ENCODE measurements around the gene TRIM46.

TRIM46 gene

GRCh38 chr1:155173478-155174323 is at the start of gene TRIM46:
TRIM46 (plus strand) TSS chr1:155173849; CDS start chr1:155173967, 118 bp downstream.
- DNase-seq (ENCODE audit: low read depth, low spot score): no peak

DNA sequence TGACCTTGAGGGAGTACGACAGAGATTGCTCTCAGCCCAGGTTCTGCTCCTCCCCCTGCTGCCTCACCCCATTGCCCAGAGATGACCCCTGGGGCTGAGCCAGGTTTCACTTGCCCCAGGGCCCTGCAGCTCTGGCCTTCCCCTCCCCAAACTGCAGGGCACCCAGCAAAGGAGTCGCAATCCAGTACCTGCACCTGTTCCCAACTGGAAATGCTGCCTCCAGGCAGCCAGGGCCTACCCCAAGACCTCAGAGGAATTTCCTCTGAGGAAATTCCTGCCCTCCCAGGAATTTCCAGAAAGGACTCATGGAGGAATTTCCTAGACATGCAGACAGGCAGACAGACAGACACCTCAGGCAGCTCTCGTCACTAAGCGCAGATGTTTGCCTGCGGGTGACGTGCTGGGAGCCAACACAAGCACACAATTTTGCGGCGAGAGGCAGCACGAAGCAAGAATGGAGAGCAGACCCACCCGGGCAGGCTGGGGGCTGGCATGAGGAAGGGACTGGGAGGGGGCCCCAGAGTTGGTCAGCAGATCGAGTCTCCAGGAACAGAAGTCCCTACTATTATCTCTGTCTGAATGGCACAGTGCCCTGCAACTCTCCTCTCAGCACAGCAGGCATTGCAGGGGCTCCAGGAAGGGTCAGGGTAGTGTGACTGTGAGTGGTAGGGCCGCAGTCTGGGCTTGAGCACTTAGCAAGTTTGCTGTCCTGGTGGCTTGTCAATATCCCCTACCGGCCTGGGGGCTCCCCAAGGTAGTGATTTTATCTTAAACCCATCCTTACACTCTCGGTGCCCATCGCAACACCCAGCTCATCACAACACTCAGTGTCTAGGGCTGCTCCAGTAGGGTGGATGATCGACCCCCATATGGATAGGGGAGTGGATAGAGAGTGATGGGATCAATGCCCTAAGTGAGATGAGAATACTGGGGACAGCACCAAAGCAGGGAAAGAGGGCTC is 48.9 kb upstream of the TRIM46 start:
- DNase-seq (ENCODE audit: low read depth, low spot score): no peak

DNA sequence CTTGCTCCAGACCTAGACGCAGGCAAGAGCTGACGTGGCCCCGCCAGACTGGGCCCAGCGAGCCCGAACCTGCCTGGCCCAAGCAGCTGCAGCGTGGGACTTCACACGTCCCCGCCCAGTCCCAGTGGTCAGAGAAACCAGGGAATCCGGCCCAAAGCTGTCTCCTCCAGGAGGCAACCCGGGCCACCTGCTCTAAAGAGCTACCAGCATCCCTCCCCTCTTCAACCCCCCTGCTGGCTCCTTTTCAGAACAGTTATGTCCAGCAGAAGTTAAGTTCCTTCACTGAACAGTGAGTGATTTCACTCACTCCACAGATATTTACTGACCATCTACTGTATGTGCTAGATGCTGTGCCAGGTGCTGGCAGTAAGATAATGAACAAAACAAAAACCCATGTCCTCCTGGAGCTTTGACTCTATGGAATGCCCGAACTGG is 48.1 kb upstream of the TRIM46 start:
- no peak for DNase-seq (ENCODE audit: low read depth, low spot score)

GRCh38 chr1:155125946-155126555 is 47.6 kb upstream of the TRIM46 start:
- DNase-seq (ENCODE audit: low read depth, low spot score): no peak

DNA sequence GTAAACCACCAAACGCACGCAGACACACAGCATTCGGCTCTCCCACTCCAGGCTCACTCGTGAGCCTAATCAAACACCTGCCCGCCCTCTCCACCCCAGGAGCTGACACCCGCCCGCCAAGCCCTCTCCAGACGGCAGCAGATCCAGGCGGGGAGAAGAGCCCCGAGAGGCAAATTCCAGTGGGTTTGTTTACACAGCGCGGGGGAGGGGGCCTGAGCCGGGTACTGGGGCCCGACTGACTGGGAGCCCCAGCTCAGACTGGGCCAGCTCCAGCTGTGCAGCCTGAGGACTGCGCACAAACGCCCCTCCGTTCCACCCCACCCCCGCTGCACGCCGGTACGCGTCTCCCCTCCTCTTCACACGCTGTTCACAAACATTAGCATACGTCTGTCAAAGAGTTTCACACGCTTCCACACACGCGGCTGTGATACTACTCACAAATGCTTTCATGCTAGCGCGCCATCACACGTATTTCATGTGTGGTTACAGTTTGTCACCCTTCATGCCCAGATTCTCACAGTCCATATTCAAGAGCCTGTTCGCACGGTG is 47.0 kb upstream of the TRIM46 start:
- no peak for DNase-seq (ENCODE audit: low read depth, low spot score)

DNA sequence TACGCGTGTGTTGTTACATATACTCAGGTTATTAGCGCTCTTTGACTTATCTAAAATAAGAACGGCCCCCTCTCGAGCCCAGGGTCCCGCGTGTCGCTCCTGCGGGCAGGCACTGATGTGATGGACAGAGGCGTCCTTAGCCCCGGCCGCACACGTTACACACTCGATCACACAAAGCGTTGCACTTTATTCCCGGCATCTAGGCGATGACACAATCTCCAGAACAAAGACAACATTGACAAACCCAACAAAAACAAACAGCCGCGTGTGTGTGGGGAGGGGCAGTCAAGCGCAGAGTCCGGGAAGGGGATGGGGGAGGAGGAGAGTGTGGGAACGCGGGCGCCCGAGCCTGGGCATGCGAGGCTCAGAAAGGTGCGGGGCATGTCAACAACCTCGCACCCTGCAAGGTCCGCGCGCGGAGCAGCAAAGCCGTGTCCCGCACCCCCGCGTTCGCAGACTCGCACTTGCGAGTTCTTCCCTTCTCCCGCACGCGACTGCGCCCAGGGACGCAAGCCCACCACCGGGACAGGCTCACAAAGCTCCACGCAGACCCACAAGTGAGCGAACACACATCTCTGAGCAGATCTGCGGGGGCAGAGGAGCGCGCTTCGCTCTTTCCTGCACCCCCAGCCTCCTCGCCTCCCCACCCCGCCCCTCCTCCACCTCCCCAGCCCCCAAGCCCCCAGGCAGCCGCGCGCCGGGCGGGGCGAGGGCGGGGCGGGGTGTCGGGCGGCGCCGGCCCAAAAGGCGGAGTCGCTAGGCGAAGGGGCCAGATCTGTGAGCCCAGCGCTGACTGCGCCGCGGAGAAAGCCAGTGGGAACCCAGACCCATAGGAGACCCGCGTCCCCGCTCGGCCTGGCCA is 46.3 kb upstream of the TRIM46 start, which contains the start of gene EFNA1:
Gene EFNA1, plus strand, starts transcription at position 772 of the 862 bp plus-strand sequence. CDS start 102 bp downstream, outside the sequence.
- DNase-seq (ENCODE audit: low read depth, low spot score): no peak

DNA sequence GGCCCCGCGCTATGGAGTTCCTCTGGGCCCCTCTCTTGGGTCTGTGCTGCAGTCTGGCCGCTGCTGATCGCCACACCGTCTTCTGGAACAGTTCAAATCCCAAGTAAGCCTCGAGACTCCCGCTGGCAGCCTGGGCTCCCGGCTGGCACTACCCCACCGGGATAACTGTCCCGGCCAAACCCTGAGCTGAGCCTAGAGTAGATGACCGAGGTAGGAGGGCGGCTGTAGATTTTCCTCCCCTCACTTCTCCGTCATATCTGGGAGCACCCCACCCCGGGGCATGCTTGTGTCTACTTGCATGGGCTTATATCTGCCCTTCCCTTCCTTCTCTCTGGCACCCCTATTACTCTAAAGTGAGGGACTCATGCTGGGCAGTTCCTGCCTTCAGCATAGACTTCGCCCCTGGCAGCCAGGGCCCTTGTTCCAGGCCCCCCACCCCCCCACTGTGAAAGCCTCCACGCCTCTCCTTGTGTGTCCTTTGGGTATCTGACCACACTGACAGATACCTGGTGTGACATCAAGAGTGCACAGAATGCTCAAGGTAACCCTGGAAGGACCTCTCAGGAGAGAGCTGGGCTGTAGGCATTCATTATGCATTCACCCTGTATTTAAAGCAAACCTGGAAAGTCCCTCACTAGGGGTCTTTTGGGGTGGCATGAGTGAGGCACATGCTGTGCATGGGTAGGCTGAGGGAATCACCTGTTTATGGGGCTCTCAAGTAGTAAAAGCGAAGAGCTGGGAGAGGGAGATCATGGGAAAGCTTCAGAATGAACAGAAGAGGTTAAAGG is 45.5 kb upstream of the TRIM46 start:
- DNase-seq (ENCODE audit: low read depth, low spot score): no peak

- DNase-seq (ENCODE audit: low read depth, low spot score): no peak
Measured at GRCh38 chr1:155128755-155129473, 44.7 kb upstream of the TRIM46 start.

- no peak for DNase-seq (ENCODE audit: low read depth, low spot score)
Measured at GRCh38 chr1:155130272-155131006, 43.2 kb upstream of the TRIM46 start.

DNA sequence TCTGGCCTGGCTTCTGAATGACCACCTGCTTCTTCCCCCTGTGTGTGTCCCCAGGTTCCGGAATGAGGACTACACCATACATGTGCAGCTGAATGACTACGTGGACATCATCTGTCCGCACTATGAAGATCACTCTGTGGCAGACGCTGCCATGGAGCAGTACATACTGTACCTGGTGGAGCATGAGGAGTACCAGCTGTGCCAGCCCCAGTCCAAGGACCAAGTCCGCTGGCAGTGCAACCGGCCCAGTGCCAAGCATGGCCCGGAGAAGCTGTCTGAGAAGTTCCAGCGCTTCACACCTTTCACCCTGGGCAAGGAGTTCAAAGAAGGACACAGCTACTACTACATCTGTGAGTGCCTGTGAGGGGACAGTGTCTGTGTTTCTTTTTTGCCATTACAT is 42.4 kb upstream of the TRIM46 start:
- no peak for DNase-seq (ENCODE audit: low read depth, low spot score)

GRCh38 chr1:155131856-155132255 is 41.8 kb upstream of the TRIM46 start:
- no peak for DNase-seq (ENCODE audit: low read depth, low spot score)

GRCh38 chr1:155133799-155134281 is 39.8 kb upstream of the TRIM46 start:
- no peak for DNase-seq (ENCODE audit: low read depth, low spot score)

DNA sequence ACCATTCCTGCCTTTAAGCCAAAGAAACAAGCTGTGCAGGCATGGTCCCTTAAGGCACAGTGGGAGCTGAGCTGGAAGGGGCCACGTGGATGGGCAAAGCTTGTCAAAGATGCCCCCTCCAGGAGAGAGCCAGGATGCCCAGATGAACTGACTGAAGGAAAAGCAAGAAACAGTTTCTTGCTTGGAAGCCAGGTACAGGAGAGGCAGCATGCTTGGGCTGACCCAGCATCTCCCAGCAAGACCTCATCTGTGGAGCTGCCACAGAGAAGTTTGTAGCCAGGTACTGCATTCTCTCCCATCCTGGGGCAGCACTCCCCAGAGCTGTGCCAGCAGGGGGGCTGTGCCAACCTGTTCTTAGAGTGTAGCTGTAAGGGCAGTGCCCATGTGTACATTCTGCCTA is 39.3 kb upstream of the TRIM46 start:
- DNase-seq (ENCODE audit: low read depth, low spot score): no peak

DNA sequence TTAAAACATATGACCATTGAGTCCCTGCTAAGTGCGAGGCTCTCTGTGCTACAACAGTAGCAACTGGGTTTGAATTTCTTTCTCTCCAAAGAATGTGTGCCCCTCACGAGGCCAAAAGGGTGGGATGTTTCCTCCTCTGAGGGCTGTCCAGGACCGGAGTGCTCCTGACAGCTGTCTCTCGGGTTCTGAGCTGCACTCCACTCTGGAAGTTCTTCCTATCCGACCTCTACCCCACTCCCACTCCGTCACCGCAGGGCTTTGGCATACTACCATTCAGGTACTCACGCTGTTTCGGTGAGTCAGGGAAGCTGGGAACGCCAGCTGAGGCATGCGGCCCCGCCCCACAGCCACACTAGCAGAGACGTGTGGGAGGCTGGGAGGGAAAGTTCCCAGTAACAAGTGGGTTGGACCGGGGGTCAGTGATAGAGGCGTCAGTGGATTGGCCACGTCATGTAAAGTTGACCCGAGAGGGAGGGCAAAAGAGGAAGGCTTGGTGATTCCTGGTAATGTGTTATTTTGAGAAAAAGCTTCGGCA is 38.7 kb upstream of the TRIM46 start:
- DNase-seq (ENCODE audit: low read depth, low spot score): peak; percentile 22

- DNase-seq (ENCODE audit: low read depth, low spot score): peak; percentile 80
Measured at GRCh38 chr1:155135415-155136028, 38.1 kb upstream of the TRIM46 start, which contains the start of gene SLC50A1. SLC50A1 (plus strand) TSS chr1:155135852; CDS start chr1:155135912, 60 bp downstream.

DNA sequence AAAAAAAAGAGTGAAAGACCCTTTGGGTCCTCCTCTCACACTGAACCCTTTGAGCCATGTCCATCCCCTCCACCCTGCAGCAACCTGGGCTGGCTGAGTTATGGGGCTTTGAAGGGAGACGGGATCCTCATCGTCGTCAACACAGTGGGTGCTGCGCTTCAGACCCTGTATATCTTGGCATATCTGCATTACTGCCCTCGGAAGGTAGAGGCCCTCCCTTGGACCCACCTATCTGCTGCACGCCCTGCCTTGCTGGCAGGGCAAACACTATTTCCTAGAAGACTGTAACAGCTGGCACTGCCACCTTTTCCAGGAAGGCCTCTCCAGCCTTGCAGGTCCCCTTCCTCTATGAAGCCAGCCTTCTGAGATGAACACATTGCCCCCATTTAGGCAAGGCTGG is 36.9 kb upstream of the TRIM46 start:
- DNase-seq (ENCODE audit: low read depth, low spot score): no peak

Data from activated CD4-positive, CD25-positive, alpha-beta regulatory T cell treated with anti-CD3 and anti-CD28 coated beads, Interleukin-2, amount 50 U/mL, for 16 hours (primary cell).